SKM-1 treated with dmso at 0.1 percent for 144 hours (cell line): ENCODE data around the gene RBPJL.

Source experiments
- DNase-seq: peaks from one replicate; lab custom pipeline; 2025; ENCODE audit not compliant: unreplicated experiment; lab: John Stamatoyannopoulos, UW

RBPJL gene

DNA sequence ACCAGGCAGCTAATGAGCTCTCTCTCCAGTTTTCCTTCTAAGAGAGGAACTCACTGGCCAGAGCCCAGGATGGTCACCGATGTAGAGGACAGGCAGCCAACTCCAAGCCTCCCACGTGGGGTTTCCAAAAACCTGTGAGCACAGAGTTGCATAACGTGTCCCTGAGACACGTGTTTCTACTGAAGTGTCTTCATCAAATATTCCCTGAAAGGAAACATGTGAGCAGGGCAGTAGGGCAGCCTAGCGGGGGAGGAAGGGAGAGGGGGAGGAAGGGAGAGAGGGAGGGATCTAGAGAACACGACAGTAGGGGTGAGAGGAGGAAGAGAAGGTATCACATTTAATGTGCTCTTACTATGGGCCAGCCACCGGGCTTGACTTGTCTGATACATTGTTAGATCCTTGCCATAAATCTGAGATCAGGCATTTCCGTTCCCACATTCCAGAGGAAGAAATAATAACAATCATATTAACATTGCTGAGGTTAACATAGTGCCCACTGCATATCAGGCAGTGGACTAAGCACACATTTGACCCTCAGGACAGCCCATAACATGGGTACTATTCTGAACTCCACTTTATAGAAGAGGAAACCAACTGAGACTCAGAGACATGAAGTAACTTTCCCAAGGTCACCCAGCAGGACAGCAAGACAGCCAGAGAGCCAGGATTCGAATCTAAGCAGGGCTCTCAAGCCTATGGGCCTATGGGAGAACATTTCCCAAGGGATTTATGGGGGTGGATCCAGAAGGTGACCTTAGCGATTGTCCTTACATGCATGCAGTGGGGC lies 51.8 kb downstream of the RBPJL start:
- no peak for DNase-seq

DNA sequence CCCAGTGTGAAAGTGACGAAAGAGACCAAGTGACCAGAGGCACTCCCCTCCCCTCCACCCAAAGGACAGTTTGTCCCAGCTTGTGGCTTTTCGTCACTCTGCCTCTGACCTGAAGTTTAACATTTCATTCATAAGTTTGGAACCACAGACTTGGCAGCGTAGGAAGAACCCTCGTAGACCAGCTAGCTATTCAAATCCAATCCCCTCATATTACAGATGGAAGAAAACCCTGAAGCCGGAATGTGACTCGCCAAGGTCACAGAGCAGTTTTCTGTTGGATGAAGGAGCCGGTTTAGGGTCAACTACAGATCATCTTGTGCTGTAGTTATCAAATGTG lies 52.4 kb downstream of the RBPJL start:
- DNase-seq: no peak

DNA sequence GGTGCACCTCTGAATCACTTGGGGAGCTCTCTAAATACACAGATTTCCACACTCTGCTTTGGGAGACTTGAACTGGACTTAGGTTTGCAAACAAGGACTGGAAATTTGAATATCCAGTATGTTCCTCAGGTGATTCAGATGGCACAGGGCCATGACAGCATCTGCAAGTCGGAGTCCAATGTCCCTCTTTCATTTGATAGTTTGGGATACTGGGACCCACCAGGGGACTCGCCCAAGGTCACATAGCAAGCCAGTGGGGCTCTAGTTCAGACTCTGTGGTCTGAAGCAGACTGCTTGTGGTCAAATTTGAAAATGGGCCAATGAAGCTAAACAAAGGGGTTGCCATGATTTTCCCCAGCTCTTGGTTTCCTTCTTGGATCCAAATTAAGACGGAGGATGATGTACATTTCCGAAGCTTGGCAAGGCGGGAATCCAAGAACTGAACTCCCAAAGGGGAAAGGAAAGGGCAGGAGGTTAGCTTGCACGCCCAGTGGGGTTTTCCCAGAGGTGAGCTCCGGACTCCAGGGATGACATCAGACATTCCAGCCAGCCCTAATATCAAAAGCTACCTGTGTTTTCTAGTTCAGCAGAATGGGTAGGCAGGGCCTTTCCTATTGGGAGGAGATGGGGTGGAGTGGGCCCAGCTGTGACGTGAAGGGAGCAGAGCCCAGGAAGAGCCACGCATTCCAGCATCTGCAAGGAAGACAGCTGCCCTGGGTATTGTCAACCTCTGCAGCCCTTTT lies 52.9 kb downstream of the RBPJL start:
- no peak for DNase-seq

DNA sequence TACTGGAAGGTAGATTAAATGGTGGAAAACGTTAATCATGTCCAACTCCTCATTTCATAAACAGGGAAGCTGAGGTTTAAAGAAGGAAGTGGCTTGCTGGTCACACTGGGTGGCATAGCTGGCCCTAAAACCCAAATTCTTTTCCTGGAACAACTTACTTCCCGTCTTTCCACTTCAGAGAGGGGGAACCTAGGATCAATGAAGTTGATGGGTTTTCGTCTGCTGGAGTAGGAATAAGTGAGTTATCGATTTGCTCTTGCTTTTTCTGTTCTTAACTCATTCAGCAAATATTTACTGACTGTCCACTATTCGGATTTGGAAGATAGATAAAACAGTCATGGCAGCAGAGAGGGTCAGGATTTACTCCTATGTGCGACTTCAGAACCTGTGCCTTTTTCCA lies 55.2 kb downstream of the RBPJL start:
- no peak for DNase-seq

DNA sequence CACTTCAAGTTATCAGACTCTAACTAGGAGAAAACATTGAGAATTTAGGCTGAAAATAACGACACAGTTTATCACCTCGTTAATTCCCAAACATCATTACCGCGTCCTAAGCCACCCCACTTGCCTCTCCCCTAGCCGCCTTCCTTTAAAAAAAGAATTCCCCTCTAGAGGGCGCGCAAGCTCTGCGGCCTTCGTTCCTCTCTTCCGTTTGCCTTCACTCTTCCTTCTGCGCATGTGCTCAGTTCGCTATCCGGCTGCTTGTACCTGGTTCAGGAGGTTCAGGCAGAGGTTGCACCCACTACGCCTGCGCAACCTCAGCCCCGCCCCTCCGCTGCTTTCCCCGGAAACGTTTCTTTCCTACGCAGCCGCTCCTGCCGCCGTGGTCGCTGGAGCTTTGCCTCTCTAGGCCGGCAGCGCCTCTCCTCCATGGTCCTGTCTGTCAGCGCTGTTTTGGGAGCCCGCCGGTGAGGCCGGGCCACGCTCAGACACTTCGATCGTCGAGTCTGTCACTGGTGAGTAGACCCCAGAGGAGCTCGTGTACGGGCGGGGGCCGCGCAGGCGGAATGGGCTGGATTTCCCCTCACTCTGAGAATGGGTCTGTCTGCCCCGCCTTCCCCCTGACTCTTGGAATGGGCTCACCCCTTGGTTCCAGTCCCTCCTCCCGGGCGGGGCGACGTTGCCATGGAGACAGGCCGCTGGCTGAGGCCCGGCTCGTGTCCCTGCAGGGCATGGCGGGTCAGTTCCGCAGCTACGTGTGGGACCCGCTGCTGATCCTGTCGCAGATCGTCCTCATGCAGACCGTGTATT lies 56.4 kb downstream of the RBPJL start, which contains the start of gene SYS1:
Gene SYS1, plus strand, starts transcription at position 353 of the 807 bp plus-strand sequence. Its CDS starts 376 bp downstream, at position 729.
- DNase-seq: peak; percentile 97

DNA sequence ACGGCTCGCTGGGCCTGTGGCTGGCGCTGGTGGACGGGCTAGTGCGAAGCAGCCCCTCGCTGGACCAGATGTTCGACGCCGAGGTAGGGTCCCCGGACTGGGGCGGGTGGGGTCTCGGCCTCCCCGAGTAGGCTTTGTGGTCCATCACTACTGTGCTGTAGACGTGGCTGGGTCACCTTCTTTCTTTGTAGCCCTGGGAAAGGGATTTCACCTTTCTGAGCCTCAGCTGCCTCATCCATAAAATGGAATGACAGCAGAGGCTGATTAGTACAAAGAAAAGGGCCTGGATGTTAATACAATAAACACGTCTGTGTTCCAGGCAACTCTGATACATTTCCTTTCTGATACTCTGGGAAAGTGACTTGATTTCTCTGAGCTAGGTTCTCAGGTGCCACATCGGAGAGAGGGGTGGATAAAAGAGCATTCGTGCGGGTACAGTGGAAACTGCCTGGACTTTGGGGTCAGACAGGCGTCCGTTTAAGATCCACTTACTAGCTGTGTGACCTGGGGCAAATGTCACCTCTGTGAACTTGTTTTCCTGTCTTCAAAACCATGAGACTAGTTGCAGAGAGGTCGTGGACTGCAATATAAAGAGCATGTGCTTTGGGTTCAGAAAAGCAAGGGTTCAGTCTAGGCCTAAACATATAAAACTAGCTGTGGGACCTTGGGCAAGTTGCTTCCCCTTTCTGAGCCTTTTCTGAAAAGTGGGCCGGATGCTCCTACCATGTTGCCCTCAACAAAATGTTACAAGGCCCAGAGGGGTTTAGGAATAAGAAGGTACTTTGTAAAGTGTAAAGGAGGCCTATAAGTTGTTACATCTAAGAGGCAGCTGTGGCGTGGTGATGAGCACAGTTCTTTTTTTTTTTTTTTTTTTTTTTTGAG lies 57.2 kb downstream of the RBPJL start:
- no peak for DNase-seq

DNA sequence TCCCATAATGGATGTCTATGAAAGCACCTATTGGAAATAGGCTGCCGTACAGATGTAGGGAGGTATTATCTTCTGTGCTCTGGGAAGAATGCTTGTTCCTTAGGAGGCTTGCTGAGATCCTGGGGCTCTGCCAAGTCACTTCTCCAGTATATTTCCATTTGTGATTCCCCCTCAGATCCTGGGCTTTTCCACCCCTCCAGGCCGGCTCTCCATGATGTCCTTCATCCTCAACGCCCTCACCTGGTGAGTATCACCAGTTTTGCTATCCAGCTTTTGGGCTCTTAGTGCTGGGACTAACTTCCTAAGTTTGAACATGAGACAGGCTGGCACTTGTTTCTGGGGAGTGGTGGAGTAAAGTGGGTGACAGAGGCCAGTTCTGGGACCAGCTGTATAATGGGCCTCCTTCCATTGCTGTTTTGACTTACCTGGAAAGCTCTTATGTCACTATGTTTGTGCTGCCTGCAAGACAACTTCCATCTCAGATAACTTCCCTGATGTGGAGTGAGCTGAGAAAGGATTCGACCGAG lies 58.9 kb downstream of the RBPJL start:
- DNase-seq: no peak

DNA sequence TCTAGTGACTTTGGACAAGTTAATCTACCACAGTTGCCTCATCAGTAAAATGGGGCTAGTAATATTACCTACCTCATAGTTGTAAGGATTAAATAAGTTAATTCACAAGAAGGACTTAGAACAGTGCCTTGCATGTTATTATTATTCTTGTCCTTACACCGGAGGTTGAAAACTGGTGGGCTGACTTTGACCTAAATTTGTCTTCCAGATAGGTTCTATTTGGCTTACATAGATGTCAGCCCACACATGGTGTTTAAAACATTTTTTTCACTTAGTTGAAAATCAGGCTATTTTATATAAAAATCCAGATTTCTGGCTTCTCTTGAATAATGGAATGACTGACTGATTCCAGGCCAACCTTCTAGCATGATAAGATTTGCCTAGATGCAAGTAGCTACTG lies 59.6 kb downstream of the RBPJL start:
- no peak for DNase-seq

DNA sequence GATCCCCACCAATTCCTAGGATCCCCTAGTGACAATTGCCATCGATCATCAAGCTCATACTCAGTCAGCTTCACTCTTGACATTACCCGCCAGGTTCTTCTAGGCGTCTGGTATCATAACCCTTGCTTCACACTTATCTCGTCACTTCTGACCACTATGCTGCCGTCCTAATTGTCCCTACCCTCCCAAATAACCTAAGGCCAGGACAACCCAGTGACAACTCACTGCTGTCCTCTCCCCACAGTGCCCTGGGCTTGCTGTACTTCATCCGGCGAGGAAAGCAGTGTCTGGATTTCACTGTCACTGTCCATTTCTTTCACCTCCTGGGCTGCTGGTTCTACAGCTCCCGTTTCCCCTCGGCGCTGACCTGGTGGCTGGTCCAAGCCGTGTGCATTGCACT lies 60.0 kb downstream of the RBPJL start:
- no peak for DNase-seq

DNA sequence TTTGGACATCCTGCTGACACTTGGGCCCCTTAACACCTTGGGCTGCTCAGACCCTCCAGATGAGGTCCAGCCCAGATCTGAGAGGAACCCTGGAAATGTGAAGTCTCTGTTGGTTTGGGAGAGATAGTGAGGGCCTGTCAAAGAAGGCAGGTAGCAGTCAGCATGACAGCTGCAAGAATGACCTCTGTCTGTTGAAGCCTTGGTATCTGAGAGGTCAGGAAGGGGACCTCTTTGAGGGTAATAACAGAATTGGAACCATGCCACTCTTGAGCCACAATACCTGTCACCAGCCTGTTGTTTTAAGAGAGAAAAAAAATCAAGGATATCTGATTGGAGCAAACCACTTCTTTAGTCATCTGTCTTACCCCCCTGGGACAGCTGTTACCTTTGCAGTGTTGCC lies 60.5 kb downstream of the RBPJL start:
- DNase-seq: no peak
